Panc1 (cell line): Measurements from ENCODE around the gene DOCK1. TPM values are rescaled to one million over a fixed set of nuclear protein-coding genes. Genes with fewer than 3 reads are reported as not detected.

Experiments used
- ATAC-seq: fragments of 200-7000 bp; cut with Tn5 transposase; 2 replicates; pipeline ENCODE4 v1.9.1; 2020; ENCODE audit warnings: mild to moderate bottlenecking, moderate library complexity
- BruUV-seq: library from RNA; stranded (reverse); fragments of 400-500 nt; replicated peaks from 2 replicates; lab custom pipeline; 2021; lab: Mats Ljungman, UMichigan
- CTCF ChIA-PET: fragments of 300-600 bp; sonication (Branson Sonifier 250); formaldehyde crosslinking; loops from one replicate; lab custom pipeline; 2022; ENCODE audit warnings: antibody characterized with exemption; lab: Charles Lee
- POLR2A ChIA-PET: fragments of 300-600 bp; sonication (Branson Sonifier 250); formaldehyde crosslinking; loops from one replicate; lab custom pipeline; 2022; ENCODE audit warnings: antibody characterized with exemption; lab: Charles Lee
- DNase-seq: peaks from one replicate; pipeline ENCODE4 v3.0.0-alpha.2; 2010; ENCODE audit warnings: low read depth, low spot score
- H3K27ac ChIP-seq: 2 replicates; pipeline ENCODE4 v1.5.1; 2011; ENCODE audit warnings: mild to moderate bottlenecking, low read length, inconsistent platforms
- H3K27me3 ChIP-seq: fragments of 200-500 bp; sonication (Bioruptor generic); 2 replicates; pipeline ENCODE4 v1.6.0; 2014; ENCODE audit warnings: low read length, inconsistent platforms; ENCODE audit not compliant: control insufficient read depth, insufficient read depth
- H3K36me3 ChIP-seq: fragments of 200-500 bp; sonication (Bioruptor generic); 2 replicates; pipeline ENCODE4 v1.5.1; 2014; ENCODE audit warnings: inconsistent platforms, mild to moderate bottlenecking, low read length, moderate library complexity; ENCODE audit not compliant: control insufficient read depth, insufficient read depth
- H3K4me1 ChIP-seq: 2 replicates; pipeline ENCODE4 v1.5.1; 2011; ENCODE audit warnings: inconsistent platforms, mild to moderate bottlenecking, low read length, moderate library complexity; ENCODE audit not compliant: control insufficient read depth, insufficient read depth
- H3K4me3 ChIP-seq, 2 experiments: 2 replicates each; pipeline ENCODE4 v1.5.1; 2011 to 2012; ENCODE audit warnings: low read depth in 2 of 2, low read length in 2 of 2, mild to moderate bottlenecking in 2 of 2, inconsistent platforms in 1 of 2, moderate library complexity in 1 of 2
- H3K9me3 ChIP-seq: fragments of 200-500 bp; sonication (Bioruptor generic); 2 replicates; pipeline ENCODE4 v1.5.1; 2014; ENCODE audit warnings: low read depth, mild to moderate bottlenecking, inconsistent platforms, low read length, moderate library complexity; ENCODE audit not compliant: control insufficient read depth, insufficient read depth
- POLR2AphosphoS5 ChIP-seq: IDR thresholded peaks from 2 replicates; pipeline ENCODE4 v1.6.1; 2012; ENCODE audit warnings: mild to moderate bottlenecking, low read depth, low read length, moderate library complexity
- SIN3A ChIP-seq: IDR thresholded peaks from 2 replicates; pipeline ENCODE4 v1.6.1; 2012; ENCODE audit warnings: low read depth, mild to moderate bottlenecking, low read length, moderate library complexity, borderline replicate concordance; ENCODE audit not compliant: insufficient read depth
- TCF7L2 ChIP-seq: IDR thresholded peaks from 2 replicates; pipeline ENCODE4 v1.6.1; 2011; ENCODE audit warnings: mild to moderate bottlenecking, low read depth, low read length, inconsistent platforms
- in situ Hi-C: cut with HindIII; loops from 2 replicates; pipeline ENCODE4 v1.10.0; 2016; ENCODE audit warnings: low sequenced_read_pairs, low pct_unique_long_range_greater_than_20kb
- intact Hi-C: fragments of 100-400 bp; cut with micrococcal nuclease; formaldehyde crosslinking; loops from one replicate; pipeline ENCODE4 v1.10.0; 2022; ENCODE audit not compliant: unreplicated experiment
- total RNA-seq: library from RNA; stranded (reverse); gene quantifications from one replicate; pipeline ENCODE4 v1.2.1, GENCODE V29; 2021; ENCODE audit not compliant: unreplicated experiment
- TF ChIP-seq, protein P1 (sequence below), 2 experiments: IDR thresholded peaks; 2 replicates each; pipeline ENCODE4 v1.6.1; 2011 to 2012; ENCODE audit warnings: low read depth in 2 of 2, control low read depth in 1 of 2, low read length in 1 of 2, mild to moderate bottlenecking in 1 of 2, moderate library complexity in 1 of 2; ENCODE audit not compliant: insufficient read depth in 1 of 2
- TF ChIP-seq, protein P2 (sequence below): fragments of 450-650 bp; IDR thresholded peaks from 2 replicates; pipeline ENCODE4 v1.5.1; 2017; ENCODE audit warnings: mild to moderate bottlenecking

The DOCK1 gene
- total RNA-seq, 1 experiment from 2014 or later = 67.6 TPM

- Histone ChIP-seq H3K27me3 (no peaks in the 10 kb centered on the region), H3K27ac (no peak overlapping the region), H3K9me3 (no peaks in the 10 kb centered on the region), H3K4me1 (no peaks in the 10 kb centered on the region), H3K4me3 (no peak overlapping the region), H3K36me3 (peaks cover 4% of the 10 kb centered on the region)
- intact Hi-C loops = no loop called here
- no peak for DNase-seq
- in situ Hi-C loops = no loop called here
- no peak for ATAC-seq
- CTCF ChIA-PET = no interaction called here
- POLR2A ChIA-PET = no interaction called here
- TF ChIP-seq SIN3A = no peak
- TF ChIP-seq, protein P1, sequence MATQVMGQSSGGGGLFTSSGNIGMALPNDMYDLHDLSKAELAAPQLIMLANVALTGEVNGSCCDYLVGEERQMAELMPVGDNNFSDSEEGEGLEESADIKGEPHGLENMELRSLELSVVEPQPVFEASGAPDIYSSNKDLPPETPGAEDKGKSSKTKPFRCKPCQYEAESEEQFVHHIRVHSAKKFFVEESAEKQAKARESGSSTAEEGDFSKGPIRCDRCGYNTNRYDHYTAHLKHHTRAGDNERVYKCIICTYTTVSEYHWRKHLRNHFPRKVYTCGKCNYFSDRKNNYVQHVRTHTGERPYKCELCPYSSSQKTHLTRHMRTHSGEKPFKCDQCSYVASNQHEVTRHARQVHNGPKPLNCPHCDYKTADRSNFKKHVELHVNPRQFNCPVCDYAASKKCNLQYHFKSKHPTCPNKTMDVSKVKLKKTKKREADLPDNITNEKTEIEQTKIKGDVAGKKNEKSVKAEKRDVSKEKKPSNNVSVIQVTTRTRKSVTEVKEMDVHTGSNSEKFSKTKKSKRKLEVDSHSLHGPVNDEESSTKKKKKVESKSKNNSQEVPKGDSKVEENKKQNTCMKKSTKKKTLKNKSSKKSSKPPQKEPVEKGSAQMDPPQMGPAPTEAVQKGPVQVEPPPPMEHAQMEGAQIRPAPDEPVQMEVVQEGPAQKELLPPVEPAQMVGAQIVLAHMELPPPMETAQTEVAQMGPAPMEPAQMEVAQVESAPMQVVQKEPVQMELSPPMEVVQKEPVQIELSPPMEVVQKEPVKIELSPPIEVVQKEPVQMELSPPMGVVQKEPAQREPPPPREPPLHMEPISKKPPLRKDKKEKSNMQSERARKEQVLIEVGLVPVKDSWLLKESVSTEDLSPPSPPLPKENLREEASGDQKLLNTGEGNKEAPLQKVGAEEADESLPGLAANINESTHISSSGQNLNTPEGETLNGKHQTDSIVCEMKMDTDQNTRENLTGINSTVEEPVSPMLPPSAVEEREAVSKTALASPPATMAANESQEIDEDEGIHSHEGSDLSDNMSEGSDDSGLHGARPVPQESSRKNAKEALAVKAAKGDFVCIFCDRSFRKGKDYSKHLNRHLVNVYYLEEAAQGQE (IDR thresholded peaks at IDR 0.05; ENCODE audit: insufficient read depth in 1 of 2, low read depth in 2 of 2, low read length in 1 of 2) = no peak
- TF ChIP-seq TCF7L2 = no peak
- TF ChIP-seq, protein P2, sequence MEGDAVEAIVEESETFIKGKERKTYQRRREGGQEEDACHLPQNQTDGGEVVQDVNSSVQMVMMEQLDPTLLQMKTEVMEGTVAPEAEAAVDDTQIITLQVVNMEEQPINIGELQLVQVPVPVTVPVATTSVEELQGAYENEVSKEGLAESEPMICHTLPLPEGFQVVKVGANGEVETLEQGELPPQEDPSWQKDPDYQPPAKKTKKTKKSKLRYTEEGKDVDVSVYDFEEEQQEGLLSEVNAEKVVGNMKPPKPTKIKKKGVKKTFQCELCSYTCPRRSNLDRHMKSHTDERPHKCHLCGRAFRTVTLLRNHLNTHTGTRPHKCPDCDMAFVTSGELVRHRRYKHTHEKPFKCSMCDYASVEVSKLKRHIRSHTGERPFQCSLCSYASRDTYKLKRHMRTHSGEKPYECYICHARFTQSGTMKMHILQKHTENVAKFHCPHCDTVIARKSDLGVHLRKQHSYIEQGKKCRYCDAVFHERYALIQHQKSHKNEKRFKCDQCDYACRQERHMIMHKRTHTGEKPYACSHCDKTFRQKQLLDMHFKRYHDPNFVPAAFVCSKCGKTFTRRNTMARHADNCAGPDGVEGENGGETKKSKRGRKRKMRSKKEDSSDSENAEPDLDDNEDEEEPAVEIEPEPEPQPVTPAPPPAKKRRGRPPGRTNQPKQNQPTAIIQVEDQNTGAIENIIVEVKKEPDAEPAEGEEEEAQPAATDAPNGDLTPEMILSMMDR = no peak
- TF ChIP-seq POLR2AphosphoS5 = no peak
- BruUV-seq = no TSS peak
Observed at GRCh38 chr10:127135844-127136577, 230.8 kb downstream of the DOCK1 start.

- no TSS peak for BruUV-seq
- peaks cover 4% of the 10 kb centered on the region for H3K36me3 ChIP-seq
- in situ Hi-C loops = no loop called here
Observed at GRCh38 chr10:127137391-127137790, 232.2 kb downstream of the DOCK1 start.

More at GRCh38 chr10:127137391-127137790, 232.2 kb downstream of the DOCK1 start:
- H3K4me3 ChIP-seq = no peak overlapping the region
- DNase-seq (no peak), ATAC-seq (no peak)
- intact Hi-C loops = no loop called here
- ChIA-PET CTCF (no interaction called here), POLR2A (no interaction called here)
- no peaks in the 10 kb centered on the region for H3K9me3 ChIP-seq
- no peak overlapping the region for H3K27ac ChIP-seq
- H3K27me3 ChIP-seq = no peaks in the 10 kb centered on the region
- TF ChIP-seq, protein P2 = no peak
- TF ChIP-seq TCF7L2 (no peak), SIN3A (no peak), POLR2AphosphoS5 (no peak)
- TF ChIP-seq, protein P1 (IDR thresholded peaks at IDR 0.05; ENCODE audit: insufficient read depth in 1 of 2, low read depth in 2 of 2, low read length in 1 of 2) = no peak
- no peaks in the 10 kb centered on the region for H3K4me1 ChIP-seq
